ENCODE results near the gene TOMM34.
A peak's percentile ranks its signal among the peaks of the same experiment; 100 is the strongest.

Gene TOMM34

GRCh38 chr20:44932916-44933315 lies 27.3 kb downstream of the TOMM34 start:
- DNase-seq: no peak

GRCh38 chr20:44931911-44932310 lies 28.3 kb downstream of the TOMM34 start:
- no peak for DNase-seq

- DNase-seq: no peak
Measured at GRCh38 chr20:44930517-44931168, 29.6 kb downstream of the TOMM34 start.

DNA sequence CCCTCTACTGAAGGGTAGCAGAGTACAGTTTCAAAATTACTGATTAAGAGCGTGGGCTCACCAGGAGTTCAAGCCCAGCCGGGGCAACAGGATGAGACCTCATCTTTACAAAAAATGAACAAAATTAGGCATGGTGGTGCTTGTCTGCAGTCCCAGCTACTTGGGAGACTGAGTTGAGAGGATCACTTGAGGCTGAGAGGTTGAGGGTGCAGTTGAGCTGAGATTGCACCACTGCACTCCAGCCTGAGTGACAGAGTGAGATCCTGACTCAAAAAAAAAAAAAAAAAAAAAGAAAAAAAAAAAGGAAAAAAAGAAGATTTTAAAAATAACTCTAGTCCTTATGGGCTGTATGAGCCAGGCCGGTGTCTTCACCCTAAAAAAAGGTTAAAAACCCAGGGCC lies 31.6 kb downstream of the TOMM34 start:
- no peak for DNase-seq

- no peak for DNase-seq
Measured at GRCh38 chr20:44924541-44924940, 35.7 kb downstream of the TOMM34 start.

DNA sequence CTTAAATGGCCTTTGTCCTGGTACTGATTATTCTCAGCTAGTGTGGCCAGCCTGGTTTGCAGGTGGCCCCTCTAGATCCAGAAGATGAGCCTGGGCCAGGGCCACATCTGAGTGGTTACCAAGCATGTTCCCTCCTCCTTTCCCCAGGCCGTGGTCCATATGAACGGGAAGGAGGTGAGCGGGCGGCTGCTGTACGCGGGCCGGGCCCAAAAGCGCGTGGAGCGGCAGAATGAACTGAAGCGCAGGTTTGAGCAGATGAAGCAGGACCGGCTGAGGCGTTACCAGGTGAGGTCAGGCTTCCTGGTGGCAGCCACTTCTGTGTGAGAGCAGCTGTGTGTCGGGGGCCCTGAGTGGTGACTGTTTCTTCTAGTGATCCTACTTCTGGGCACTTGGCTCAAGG lies 38.8 kb downstream of the TOMM34 start:
- DNase-seq: no peak

GRCh38 chr20:44918761-44919160 lies 41.4 kb downstream of the TOMM34 start:
- DNase-seq: no peak

- no peak for DNase-seq
Measured at GRCh38 chr20:44918342-44918741, 41.9 kb downstream of the TOMM34 start.

- DNase-seq: no peak
Measured at GRCh38 chr20:44917399-44917798, 42.8 kb downstream of the TOMM34 start.

DNA sequence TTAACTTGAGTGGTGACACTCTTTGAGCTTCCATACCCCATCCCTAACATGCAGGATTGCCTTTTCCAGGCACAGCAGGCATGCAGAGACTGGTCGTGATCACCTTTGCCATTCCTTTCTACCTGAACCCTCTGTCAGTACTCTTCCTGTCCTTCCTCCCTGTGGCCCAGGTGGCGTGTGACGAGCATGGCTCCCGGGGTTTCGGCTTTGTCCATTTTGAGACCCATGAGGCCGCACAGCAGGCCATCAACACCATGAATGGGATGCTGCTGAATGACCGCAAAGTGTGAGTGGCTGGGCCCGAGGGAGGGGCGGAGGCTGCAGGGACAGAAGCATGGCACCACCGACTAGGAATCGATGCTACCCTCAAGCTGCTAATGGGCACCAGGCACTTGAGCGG lies 43.6 kb downstream of the TOMM34 start:
- no peak for DNase-seq

DNA sequence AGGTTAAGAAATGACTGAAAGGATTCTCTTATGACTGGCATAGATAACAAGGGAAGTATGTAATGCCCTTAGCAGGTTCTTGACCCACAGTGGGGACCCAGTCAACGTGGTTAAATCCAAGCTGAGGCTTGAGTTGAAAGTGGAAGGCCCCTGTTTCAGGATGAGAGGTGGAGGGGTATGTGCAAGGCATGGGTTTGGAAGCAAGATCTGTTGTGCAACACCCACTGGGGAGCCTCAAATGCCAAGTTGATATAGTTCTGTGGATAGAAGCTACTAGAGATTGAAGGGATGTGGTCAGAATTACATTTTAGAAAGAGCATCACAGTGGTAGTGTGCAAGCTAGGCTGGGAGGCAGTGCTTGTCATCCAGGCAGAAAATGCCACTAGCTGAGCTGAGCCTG lies 45.3 kb downstream of the TOMM34 start:
- no peak for DNase-seq

DNA sequence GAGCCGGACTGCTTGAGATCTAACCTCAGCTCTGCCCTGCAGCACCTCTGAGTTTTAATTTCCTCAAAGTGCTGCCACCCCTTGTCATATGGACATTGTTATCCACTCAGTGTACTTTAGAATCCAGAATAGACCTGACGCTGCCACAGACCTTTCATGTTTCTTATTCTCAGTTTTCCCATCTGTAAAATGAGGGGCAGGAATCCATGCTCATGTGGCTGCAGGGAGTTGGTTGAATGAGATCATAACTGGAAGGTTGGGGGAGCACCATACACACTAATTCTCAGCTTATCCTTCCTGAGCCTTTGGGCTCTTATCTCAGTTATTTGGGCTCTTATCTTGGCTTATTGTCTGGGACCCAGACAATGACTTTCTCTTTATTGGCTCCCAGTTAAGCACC lies 48.0 kb downstream of the TOMM34 start:
- DNase-seq: no peak

GRCh38 chr20:44911264-44911921 lies 48.8 kb downstream of the TOMM34 start:
- DNase-seq: peak in 4 of 56 donors; percentile 0 to 12 (median 6)

GRCh38 chr20:44910690-44911262 lies 49.4 kb downstream of the TOMM34 start:
- DNase-seq: no peak

DNA sequence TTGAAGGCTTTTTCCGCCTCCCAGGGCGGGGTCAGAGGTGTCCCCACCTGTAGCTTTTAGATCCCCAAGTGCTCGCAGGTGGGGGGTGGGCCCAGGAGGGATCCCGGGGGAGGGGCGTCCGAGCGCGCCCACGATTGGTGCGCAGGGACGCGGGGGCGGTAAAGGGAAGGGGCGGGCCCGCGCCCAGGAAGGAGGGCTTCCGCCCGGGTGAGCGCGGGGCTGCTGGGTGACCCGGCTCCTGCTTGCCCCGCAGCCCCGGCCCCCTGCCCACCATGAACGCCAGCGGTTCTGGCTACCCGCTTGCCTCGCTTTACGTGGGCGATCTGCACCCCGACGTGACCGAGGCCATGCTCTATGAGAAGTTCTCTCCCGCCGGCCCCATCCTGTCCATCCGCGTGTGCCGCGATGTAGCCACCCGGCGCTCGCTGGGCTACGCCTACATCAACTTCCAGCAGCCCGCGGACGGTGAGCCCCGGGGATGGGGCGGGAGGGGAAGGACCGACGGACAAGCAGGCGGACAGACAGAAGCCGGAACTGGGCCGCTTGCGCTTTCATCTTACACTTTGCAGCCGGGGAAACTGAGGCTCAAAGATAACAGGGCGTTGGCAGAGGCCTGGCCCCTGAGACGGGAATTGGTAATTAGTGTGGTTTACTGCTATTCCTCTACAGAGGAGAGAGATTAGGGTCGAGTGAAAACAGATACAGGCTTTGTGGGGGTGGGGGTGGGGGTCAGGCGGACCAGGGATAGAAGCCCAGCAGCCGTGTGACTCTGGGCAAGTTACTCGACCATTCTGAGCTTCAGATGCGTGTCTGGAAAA lies 50.1 kb downstream of the TOMM34 start, which contains the start of gene PABPC1L:
PABPC1L (plus strand) TSS at position 189 of the 818 bp plus-strand sequence; CDS start at position 273, 84 bp downstream.
- peak in 34 of 56 donors; percentile 7 to 60 (median 24) for DNase-seq

GRCh38 chr20:44908987-44909871 lies 51.0 kb downstream of the TOMM34 start:
- DNase-seq: no peak

- DNase-seq: no peak
Measured at GRCh38 chr20:44904377-44904776, 55.8 kb downstream of the TOMM34 start.

DNA sequence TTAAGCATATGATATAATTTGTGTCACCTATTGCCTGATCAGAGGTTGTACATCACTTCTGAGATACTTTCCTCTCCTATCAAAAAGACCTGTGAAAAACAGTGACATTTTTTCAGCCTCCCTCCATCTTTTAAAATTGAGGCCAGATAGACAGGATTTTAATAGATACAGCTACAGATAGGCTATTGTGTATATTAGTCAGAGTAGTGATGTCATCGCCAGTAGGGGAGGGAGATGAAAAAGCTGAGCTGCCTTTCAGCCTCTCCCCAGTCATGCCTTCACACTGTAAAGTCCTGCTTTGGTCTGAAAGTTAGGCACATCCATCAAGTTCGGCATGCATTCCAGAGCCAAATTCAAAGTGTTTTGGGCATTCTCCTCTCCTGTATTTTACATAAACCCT lies 58.2 kb downstream of the TOMM34 start:
- peak in 20 of 56 donors; percentile 7 to 61 (median 24) for DNase-seq

GRCh38 chr20:44900231-44900854 lies 59.9 kb downstream of the TOMM34 start:
- no peak for DNase-seq

DNA sequence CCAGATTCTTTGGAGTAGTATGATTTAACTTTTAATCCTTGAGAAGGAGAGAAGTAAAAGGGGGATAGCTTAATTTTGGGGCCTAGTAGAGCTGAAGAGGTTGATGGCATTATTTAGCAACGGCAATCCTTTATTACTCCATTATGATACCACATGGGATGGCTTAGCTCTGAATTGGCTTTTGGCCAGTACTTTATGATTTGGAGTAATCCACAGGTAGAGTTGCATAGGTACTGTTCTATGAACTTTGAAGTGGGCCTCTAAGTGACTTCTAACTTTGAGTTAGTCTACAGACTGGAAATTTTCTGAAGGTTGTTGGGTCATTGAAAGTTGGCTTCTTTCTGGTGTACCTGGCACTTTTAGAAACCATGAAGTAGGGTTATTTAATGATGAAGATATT lies 63.1 kb downstream of the TOMM34 start:
- DNase-seq: no peak
